ENCODE data around the gene RGP1.

Gene RGP1

DNA sequence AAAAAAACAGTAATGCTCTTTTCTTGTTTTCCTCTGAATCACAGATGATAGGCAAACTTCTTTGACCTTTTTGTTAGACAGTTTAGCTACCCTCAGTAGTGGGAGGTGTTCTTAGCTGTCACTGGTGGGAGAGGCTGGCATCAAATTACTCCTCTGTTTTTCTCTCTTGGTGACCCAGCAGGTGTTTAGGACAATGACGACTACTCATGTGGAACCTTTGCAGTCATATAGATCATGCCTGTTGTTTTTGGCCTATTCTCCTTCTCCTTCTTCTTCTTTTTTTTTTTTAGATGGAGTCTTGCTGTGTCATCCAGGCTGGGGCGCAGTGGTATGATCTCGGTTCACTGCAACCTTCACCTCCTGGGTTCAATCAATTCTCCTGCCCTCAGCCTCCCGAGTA lies 26.9 kb downstream of the RGP1 start:
- FAIRE-seq, result no peak

DNA sequence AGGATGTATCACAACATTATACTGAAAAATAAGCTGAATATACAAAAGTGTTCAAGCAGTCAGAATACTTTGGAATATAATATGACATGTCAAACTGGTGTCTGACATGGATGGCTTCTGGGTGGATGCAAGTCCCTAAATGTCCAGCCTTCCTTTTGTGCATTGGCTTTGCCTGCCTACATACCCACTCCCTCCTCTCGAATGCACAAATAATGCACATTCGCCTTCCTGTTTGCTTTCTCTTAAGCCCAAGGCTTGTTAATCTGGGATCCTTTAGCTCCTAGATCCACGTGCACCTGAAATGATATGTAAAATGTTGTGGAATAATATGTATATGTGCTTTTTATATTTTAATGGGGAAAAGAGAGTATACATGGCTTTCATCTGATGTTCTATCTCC lies 29.4 kb downstream of the RGP1 start:
- no peak for FAIRE-seq

DNA sequence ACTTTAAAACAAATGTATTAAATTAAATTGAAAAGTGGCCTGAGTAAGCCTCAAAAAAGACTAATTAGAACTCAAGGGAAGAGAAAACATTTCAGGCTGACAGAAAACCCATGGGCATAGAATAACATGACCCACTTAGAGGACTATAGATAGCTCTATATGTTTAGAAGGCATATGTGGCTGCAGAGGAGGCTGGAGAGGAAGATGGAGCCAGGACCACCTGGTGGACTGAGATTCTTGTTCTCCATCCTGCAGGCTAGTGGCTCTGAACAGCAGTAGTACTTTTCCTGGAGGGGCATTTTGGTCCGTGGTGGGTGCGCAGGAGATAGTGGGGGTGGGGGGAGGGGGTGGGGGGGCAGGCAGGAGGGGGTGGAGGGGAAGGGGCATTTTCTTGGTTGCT lies 32.0 kb downstream of the RGP1 start:
- FAIRE-seq, result no peak

DNA sequence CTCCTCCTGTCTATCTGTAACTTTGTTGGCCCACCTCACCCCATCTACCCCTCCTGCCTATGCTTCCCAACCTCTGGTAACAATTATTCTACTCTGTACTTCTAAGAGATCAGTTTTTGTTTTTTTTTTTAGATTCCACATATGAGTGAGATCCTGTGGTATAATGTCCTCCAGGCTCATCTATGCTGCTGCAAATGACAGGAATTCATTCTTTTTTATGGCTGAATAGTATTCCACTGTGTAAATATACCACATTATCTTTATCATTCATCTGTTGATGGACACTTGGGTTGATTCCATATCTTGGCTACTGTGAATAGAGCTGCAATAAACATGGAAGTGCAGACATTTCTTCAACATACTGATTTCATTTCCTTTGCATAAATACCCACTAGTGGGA lies 34.3 kb downstream of the RGP1 start:
- no peak for FAIRE-seq

DNA sequence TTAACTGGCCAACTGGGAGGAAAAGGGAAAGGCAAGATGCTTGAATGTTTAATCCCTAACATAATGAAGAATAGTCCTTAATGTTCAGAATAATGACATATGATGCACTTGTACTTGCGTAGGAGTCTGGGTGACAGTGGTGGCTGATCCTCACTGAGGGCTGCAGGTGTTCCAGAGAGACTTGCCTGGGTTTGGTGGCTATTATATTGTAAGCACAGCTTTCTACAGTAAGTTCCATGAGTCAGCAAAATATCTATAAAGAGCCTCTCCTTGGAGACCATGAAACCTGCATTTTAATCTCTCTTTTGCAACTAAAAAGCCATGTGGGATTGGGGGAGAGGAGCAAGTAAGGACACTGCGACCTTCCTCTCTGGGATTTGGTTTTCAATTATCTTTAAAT lies 40.5 kb downstream of the RGP1 start:
- no peak for FAIRE-seq

DNA sequence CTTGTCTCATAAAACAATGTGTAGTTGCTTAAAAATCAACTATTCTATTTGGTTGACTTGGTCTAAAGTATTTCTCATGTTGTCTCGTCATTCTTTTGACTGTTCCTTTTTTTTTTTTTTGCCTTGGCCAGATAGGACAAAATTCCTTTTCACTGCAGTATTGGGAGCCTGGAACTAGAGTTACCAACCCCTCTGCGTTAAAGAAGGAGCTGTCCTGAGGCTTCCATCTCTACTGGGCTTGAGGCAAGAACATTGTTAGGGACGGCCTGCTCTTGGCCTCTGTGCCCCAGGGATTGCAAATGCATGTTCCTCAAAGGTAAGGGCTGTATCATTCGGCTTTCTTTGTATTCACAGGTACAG lies 40.9 kb downstream of the RGP1 start:
- no peak for FAIRE-seq

DNA sequence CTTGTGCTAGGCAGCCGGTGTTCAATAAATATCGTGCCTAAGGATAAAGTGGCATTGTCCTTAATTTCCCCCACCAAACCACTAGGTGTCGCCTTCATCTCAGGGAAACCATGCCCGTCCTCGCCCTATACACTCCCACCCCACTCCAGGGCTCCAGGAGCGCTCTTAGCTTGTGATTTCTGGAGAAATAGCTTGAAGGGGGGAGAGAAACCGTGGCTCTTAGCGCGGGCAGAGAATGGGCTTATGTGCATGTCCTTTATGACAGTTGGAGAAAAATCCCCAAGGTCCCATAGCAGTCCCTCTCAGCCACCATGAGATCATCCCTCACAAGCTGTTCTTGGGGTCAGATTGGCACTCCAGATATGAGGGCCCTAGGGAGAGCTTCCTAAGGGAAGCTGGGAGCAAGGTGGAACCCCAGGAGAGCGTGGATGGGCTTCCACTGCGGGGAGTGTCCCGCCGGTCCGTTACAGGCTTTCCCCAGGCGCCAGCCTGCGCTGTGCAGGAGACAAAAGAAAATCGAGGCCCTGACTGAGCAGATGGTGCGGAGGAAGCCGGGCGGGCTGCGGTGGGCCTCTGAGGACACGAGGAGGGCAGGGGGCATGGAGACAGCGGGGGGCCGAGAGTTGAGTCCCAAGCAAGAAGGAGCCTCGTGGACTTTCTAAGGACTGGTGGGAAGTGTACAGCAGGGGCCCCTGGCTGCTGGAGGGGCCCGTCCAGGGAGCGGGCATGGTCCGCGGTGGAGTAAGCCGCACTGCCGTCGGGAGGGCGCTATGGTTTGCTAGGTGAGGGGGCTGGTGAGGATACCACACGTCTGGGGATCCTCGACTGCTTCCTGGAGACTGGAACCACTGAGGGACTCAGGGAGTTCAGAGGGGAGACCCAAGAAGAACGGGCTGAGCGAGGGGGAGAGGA lies 41.6 kb downstream of the RGP1 start:
- FAIRE-seq, result peak; percentile 95

DNA sequence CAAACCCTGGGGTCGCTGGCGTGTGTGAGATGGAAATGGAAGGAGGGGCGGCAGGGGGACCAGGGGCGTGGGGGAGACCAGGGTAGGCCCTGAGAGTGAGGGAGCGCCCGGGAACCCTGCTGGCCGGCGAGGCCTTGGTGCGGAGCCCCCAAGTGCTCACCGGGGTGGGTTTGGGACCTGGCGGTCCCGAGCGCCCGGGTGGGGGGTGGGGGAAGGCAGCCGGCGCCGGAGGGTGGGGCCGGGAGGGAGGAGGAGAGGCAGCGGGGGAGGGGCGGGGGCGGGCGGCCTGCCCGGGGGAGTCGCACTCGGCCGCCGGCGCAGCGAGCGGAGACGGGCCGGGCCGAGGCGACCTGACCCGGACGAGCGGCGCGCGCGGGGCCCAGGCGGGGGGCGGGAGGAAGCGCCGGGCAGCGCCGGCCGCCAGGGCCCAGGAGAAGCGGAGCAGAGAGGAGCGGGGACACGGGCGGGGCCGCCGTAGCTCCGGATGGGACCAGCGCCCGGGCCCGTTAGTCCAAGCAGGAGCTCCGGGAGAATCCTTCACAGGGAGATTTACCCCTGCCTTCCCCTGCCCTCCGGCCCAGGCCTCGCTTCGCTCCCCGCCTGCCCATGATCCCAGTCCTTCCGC lies 42.3 kb downstream of the RGP1 start, which contains the start of gene NPR2:
Gene NPR2, plus strand, starts transcription at position 295 of the 625 bp plus-strand sequence. CDS start 818 bp downstream, outside the sequence.
- no peak for FAIRE-seq

DNA sequence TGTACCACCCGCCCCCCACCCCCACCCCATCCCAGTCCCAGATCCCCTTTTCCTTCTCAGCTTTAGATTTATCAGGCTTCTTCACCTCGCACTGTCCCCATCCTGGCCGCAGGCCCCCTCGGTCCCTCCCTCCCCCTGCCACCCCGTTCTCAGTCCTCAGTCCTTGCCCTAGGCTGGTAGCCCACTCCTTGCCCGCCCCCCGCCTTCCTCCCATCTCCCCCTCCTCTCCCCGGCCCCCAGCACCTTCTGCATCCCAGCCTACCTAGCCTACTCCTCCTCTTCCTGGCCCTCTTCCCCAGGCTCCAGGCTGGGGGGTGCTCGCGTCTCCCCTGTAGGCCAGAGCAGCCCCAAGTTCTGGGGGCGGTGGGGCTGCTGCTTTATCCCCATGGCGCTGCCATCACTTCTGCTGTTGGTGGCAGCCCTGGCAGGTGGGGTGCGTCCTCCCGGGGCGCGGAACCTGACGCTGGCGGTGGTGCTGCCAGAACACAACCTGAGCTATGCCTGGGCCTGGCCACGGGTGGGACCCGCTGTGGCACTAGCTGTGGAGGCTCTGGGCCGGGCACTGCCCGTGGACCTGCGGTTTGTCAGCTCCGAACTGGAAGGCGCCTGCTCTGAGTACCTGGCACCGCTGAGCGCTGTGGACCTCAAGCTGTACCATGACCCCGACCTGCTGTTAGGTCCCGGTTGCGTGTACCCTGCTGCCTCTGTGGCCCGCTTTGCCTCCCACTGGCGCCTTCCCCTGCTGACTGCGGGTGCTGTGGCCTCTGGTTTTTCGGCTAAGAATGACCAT lies 43.1 kb downstream of the RGP1 start:
- FAIRE-seq, result no peak

DNA sequence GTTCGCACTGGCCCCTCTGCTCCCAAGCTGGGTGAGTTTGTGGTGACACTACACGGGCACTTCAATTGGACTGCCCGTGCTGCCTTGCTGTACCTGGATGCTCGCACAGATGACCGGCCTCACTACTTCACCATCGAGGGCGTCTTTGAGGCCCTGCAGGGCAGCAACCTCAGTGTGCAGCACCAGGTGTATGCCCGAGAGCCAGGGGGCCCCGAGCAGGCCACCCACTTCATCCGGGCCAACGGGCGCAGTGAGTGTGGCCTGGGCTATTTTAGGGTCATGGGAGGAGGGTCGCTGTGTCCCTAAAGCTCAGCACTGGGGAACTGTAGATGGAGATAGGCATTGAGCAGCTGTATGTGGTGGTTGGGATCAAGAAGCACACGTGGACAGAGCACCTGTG lies 43.7 kb downstream of the RGP1 start:
- FAIRE-seq, result no peak

DNA sequence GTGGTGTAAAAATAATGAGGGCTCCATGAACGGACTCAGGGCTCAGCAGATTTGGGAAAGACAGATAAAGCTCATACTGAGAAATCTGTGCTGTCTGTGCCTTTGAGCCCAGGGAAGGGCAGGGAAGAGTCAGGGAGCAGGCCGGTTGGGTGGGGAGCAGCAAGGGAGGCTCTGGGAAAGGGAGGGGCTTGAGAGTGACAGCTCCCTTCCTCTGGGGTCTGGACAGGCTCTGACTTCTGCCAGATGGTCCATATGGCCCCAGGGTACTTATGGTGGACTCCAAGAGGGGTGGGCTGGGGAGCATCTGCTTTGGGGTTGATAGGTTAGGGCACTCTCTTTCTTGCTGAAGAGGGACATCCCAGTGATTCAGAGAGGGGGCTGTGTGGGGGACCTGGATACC lies 44.4 kb downstream of the RGP1 start:
- FAIRE-seq, result no peak

DNA sequence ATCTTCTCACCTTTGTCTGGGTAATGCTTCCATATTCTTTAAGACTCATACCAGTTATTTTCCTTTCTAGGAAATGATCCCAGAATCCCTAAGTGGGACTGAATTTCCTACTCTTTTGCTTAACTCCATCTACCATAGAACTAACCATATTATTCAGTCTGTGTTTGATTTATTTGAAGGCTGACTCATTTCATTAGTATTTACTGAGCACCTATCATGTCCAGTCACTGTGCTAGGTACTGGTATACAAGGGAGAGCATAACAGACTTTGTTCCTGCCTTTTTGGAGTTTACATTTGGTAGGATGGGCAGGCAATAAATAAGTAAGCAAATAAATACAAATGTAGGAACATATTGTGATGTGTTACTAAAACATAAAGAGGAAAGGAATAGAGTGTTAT lies 46.6 kb downstream of the RGP1 start:
- FAIRE-seq, result no peak

DNA sequence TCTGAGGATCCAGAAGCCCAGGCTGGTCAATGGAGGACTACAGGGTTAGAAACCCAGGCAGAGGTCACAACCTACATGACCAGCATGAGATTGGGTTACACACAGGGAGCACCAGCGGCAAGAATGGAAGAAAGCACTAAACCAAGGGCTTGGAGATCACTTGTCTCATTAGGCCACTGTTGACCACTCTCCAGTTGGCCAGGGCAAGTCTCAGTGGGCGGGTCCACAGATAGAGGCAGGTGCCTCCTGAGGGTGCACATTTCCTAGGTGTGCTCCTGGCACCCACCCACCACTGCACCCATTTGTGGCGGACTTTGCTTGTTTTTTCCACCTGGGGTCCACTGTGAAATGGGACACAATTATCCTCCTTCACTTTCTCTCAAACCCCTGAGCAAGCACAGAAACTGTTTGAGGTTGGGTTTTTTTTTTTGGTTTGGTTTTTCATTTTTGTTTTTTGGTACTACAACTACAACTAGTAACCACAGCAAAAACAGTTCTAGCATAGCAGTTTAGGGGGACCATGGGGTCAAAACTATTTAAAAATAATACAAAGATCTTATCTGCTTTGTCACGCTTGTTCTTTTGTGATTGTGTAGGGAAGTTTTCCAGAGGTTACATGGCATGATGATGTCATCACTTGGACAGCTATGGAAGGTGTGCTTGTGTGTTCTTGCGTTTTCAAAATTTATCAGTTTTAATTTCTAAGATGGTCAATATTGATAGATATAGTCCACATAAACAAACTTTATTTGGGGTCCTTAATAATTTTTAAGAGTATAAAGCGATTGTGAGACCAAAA lies 48.4 kb downstream of the RGP1 start:
- FAIRE-seq, result no peak

DNA sequence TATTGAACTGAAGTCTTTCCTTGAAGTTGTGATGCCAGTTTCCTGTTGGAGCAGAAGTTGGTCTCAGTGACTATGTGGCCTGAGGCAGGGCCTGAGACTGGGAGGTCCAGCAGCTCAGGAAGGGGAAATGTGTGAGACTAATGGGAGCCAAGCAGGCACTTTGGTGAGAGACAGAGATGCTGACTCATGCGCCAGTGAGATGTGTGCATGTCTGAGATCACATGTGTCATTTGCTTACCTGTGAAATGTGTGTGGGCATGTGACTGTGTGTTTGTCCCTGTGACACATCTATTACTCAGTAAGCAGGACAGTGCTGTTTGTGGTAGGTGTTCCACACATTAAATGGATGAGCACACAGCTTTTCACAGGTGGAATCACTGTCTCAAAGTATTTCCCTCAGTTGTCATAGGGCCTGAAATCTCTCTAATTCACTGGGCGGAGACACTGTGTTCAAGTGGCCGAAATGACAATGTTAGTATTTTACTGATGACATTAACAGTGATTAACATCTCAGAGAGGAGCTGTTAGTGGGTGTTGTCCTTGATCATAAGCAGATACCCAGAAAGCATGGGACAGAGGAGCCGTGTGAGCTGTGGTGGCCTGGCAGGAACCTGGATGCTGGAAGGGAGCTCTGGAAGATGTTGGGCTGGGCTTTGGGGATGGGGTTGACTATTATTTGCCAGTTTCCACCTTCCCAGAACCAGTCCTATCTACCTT lies 49.7 kb downstream of the RGP1 start:
- no peak for FAIRE-seq

DNA sequence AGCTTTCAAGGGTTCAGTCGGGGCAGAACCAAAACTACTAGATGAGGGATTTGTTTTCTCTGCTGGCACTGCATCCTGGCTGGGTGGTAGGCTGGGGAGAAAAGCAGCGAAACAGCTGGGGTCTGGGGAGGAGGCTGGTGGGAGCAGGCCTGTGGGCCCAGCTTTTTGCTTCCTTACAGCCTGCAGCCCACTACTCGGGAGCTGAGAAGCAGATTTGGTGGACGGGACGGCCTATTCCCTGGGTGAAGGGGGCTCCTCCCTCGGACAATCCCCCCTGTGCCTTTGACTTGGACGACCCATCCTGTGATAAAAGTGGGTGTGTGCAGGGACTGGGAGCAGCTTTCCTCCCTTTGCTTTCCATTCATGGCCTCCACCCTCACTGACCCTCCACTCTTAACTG lies 51.4 kb downstream of the RGP1 start:
- FAIRE-seq, result no peak

DNA sequence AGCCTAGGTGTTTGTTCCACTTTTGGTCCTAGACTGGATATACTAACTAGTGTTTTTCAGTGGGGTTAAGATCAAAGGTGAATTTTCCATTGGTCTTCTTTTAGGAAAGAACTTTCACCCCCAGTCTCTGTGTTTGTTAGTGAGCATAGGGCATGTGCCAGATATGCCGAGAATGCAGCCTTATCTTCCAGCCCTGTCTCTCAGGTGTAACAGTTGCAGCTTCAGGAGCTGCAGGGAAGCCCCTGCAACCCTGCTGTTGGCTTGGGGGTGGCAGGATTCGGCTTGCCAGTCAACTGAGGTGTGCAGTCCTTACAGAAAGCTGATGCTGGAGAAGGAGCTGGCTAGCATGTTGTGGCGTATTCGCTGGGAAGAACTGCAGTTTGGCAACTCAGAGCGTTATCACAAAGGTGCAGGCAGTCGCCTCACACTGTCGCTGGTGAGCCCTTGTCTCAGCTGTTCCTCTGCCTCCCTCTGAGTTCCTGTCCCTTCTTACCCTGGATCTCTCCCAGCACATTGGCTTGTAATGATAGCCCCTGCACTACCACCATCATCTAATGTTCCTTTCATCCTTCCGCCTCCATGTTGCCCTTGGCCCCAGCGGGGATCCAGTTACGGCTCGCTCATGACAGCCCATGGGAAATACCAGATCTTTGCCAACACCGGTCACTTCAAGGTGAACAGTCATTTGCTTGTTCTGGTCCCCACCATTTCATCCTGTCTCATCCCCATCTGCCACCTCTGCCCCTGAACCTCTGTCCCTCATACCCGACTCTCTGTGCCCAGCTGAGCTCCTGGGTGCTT lies 52.4 kb downstream of the RGP1 start:
- FAIRE-seq, result no peak

DNA sequence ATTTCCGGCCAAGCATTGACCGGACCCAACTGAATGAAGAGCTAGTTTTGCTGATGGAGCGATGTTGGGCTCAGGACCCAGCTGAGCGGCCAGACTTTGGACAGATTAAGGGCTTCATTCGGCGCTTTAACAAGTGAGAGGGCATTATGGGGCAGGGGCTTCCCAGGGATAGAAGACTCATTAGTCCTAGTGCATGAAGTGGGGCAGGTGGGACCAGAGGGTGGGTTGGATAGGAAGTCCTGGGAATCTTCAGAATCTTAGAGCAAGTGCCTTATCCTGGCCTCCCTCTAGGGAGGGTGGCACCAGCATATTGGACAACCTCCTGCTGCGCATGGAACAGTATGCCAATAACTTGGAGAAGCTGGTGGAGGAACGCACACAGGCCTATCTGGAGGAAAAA lies 57.0 kb downstream of the RGP1 start:
- no peak for FAIRE-seq
